GM12878 (cell line): ENCODE results near the gene ELP4. TPM values are rescaled to one million over a fixed set of nuclear protein-coding genes. Genes with fewer than 3 reads are reported as not detected.

Experiments used
- ATAC-seq: fragments of 200-7000 bp; cut with Tn5 transposase; 3 replicates; pipeline ENCODE4 v1.9.1; 2020; ENCODE audit warnings: mild to moderate bottlenecking, moderate library complexity
- BruUV-seq: library from RNA; stranded (reverse); fragments of 400-500 nt; replicated peaks from 2 replicates; lab custom pipeline; 2021; lab: Mats Ljungman, UMichigan
- CTCF ChIA-PET: fragments of 300-600 bp; sonication (Branson Sonifier 250); formaldehyde crosslinking; extraction: SDS; loops from one replicate; lab custom pipeline; 2021; ENCODE audit warnings: inconsistent platforms; lab: Yijun Ruan, JAX
- POLR2A ChIA-PET: fragments of 350-600 bp; formaldehyde crosslinking; extraction: SDS; loops from one replicate; lab custom pipeline; 2021; ENCODE audit warnings: inconsistent platforms; lab: Charles Lee
- RAD21 ChIA-PET: fragments of 300-600 bp; sonication (Branson Sonifier 250); formaldehyde crosslinking; loops from one replicate; lab custom pipeline; 2023; ENCODE audit warnings: antibody characterized with exemption; ENCODE audit not compliant: unreplicated experiment; lab: Charles Lee
- SMC1A ChIA-PET: fragments of 300-600 bp; sonication (Branson Sonifier 250); formaldehyde crosslinking; loops from one replicate; lab custom pipeline; 2023; ENCODE audit not compliant: unreplicated experiment, uncharacterized antibody; lab: Charles Lee
- DNase-seq: peaks from one replicate; pipeline ENCODE4 v3.0.0-alpha.2; 2011; ENCODE audit warnings: low read depth, low spot score
- FAIRE-seq: peaks from 3 replicates; lab custom pipeline; 2011; peaks lifted over from hg19 to GRCh38; lab: Jason Lieb, UNC
- H2AFZ ChIP-seq: 2 replicates; pipeline ENCODE4 v1.6.0; 2011; ENCODE audit warnings: low read depth, low read length, control low read depth; ENCODE audit not compliant: control insufficient read depth
- H3K27ac ChIP-seq: 2 replicates; pipeline ENCODE4 v1.5.1; 2011; ENCODE audit warnings: control low read depth; ENCODE audit not compliant: control insufficient read depth, insufficient read depth
- H3K27me3 ChIP-seq, 2 experiments: replicated peaks in 1 of 2; 2 replicates each; pipeline versions ENCODE4 v1.6.0 to v1.6.1; 2011; ENCODE audit warnings: low read length in 1 of 2; ENCODE audit not compliant: control insufficient read depth in 2 of 2, insufficient read depth in 2 of 2
- H3K36me3 ChIP-seq, 2 experiments: 2 replicates each; pipeline ENCODE4 v1.5.1; 2011; ENCODE audit warnings: low read length in 1 of 2; ENCODE audit not compliant: control insufficient read depth in 2 of 2, insufficient read depth in 2 of 2
- H3K4me1 ChIP-seq: 2 replicates; pipeline ENCODE4 v1.6.1; 2011; ENCODE audit warnings: mild to moderate bottlenecking, low read length, moderate library complexity, mixed read lengths; ENCODE audit not compliant: control insufficient read depth, insufficient read depth
- H3K4me2 ChIP-seq: 2 replicates; pipeline ENCODE4 v1.6.0; 2011; ENCODE audit warnings: control low read depth; ENCODE audit not compliant: control insufficient read depth, insufficient read depth
- H3K4me3 ChIP-seq: fragments of 200-600 bp; sonication (generic); 2 replicates; pipeline ENCODE4 v1.5.1; 2016
- H3K79me2 ChIP-seq: 2 replicates; pipeline ENCODE4 v1.6.0; 2011; ENCODE audit warnings: low read length; ENCODE audit not compliant: control insufficient read depth, insufficient read depth
- H3K9ac ChIP-seq: 2 replicates; pipeline ENCODE4 v1.8.0; 2011; ENCODE audit warnings: low read length, control low read depth, mixed read lengths; ENCODE audit not compliant: control insufficient read depth, insufficient read depth
- H3K9me3 ChIP-seq: replicated peaks from 3 replicates; pipeline ENCODE4 v1.5.1; 2011; ENCODE audit warnings: mild to moderate bottlenecking, low read length; ENCODE audit not compliant: control insufficient read depth, insufficient read depth
- H4K20me1 ChIP-seq: 2 replicates; pipeline ENCODE4 v1.6.0; 2011; ENCODE audit not compliant: control insufficient read depth, insufficient read depth
- BCLAF1 ChIP-seq: fragments of 450-650 bp; IDR thresholded peaks from 2 replicates; pipeline ENCODE4 v1.6.1; 2017; ENCODE audit warnings: antibody characterized with exemption, mild to moderate bottlenecking, moderate library complexity
- CHD4 ChIP-seq: fragments of 200-600 bp; sonication (generic); IDR thresholded peaks from 2 replicates; pipeline ENCODE4 v1.6.1; 2016; ENCODE audit warnings: mild to moderate bottlenecking
- HDAC6 ChIP-seq: fragments of 200-600 bp; sonication (generic); IDR thresholded peaks from one replicate; pipeline ENCODE4 v1.8.0; 2017; ENCODE audit warnings: antibody characterized with exemption; ENCODE audit not compliant: unreplicated experiment
- HDGF ChIP-seq: fragments of 450-650 bp; IDR thresholded peaks from 2 replicates; pipeline ENCODE4 v1.6.1; 2016; ENCODE audit warnings: antibody characterized with exemption
- NR2C1 ChIP-seq: fragments of 450-650 bp; IDR thresholded peaks from 2 replicates; pipeline ENCODE4 v1.6.1; 2017; ENCODE audit warnings: antibody characterized with exemption, mild to moderate bottlenecking, moderate library complexity
- RUNX3 ChIP-seq: IDR thresholded peaks from 2 replicates; pipeline ENCODE4 v1.6.1; 2012; ENCODE audit warnings: low read length, inconsistent platforms
- WGBS: methylation state at CpG from one replicate; pipeline ENCODE4 v1.1.6; 2016; ENCODE audit warnings: low lambda C conversion rate; ENCODE audit not compliant: insufficient replicate concordance, insufficient coverage; ENCODE audit errors: missing lambda C conversion rate; 5-methylcytosine and 5-hydroxymethylcytosine counted together
- in situ Hi-C: fragments of 300-500 bp; cut with MboI; formaldehyde crosslinking; loops from 9 replicates; pipeline ENCODE4 v1.14.3; 2018; ENCODE audit warnings: mixed read lengths
- intact Hi-C: fragments of 100-400 bp; cut with micrococcal nuclease; formaldehyde crosslinking; loops from one replicate; pipeline ENCODE4 v1.14.2; 2022; ENCODE audit not compliant: unreplicated experiment
- polyA plus RNA-seq, 11 experiments: library from polyadenylated mRNA; depleted of rRNA in 4 of 11; unstranded in 6 of 11; stranded (reverse) in 5 of 11; fragments of >200 nt; fragmentation: Nextera tagmentation in 4 of 11; fragmentation: Illumina TruSeq in 1 of 11; extraction: Ambion mirVana in 4 of 11; extraction: Trizol in 1 of 11; gene quantifications; 1 replicate in 1 of 11; 2 replicates in 10 of 11; pipeline versions ENCODE4 v1.2.1 to v1.2.3, GENCODE V29; 2011 to 2016; ENCODE audit warnings: inconsistent platforms in 2 of 11, missing spikeins in 2 of 11, low read depth in 1 of 11
- total RNA-seq, 4 experiments: library from RNA; depleted of rRNA in 3 of 4; stranded (reverse); fragments of >200 nt in 3 of 4; fragmentation: Illumina TruSeq in 1 of 4; extraction: Trizol in 1 of 4; gene quantifications; 2 replicates each; pipeline versions ENCODE4 v1.2.1 to v1.2.3, GENCODE V29; 2013 to 2021

ELP4 gene
- total and polyA plus RNA-seq, 10 of the 15 experiments (the other 5 are each of a cell fraction or from before 2014, with no cell fraction given): 17.7 to 36.1 (median 27.0) TPM

GRCh38 chr11:31767066-31767465 lies 257.5 kb downstream of the ELP4 start:
- ChIA-PET CTCF (interaction anchor here (0.6 to 1.0 kb wide), 2 partner anchors 15 to 126 kb away, joined by 3 read pairs; no protein-coding TSS in a partner anchor), RAD21 (no interaction called here), SMC1A (no interaction called here), POLR2A (no interaction called here)
- Histone ChIP-seq H2AFZ (no peak overlapping the region), H3K27me3 (no peaks in the 10 kb centered on the region), H3K9me3 (no peaks in the 10 kb centered on the region), H3K27ac (no peak overlapping the region), H3K4me3 (no peak overlapping the region), H4K20me1 (no peaks in the 10 kb centered on the region), H3K36me3 (no peaks in the 10 kb centered on the region), H3K9ac (no peak overlapping the region), H3K79me2 (no peaks in the 10 kb centered on the region), H3K4me1 (no peaks in the 10 kb centered on the region), H3K4me2 (no peak overlapping the region)
- no peak for DNase-seq
- FAIRE-seq: no peak
- BruUV-seq: no TSS peak
- in situ Hi-C loops: no loop called here
- intact Hi-C loops: no loop called here
- WGBS: 97% methylated on average over 3 of the region's 3 CpGs
- no peak for TF ChIP-seq HDGF
- TF ChIP-seq HDAC6: no peak
- no peak for TF ChIP-seq NR2C1
- no peak for TF ChIP-seq RUNX3
- no peak for TF ChIP-seq BCLAF1
- no peak for TF ChIP-seq CHD4
- ATAC-seq: no peak
